SK-N-SH (cell line): Measurements from ENCODE around the gene VOPP1.

Source experiments
- ELF1 ChIP-seq: IDR thresholded peaks from 2 replicates; pipeline ENCODE4 v1.4.0; 2012
- EP300 ChIP-seq, 2 experiments: IDR thresholded peaks; 2 replicates each; pipeline versions ENCODE4 v1.4.0 to v1.6.1; 2012; ENCODE audit warnings: borderline replicate concordance in 1 of 2, low read depth in 1 of 2, low read length in 1 of 2
- EZH2phosphoT487 ChIP-seq: fragments of 200-600 bp; sonication (generic); IDR thresholded peaks from 2 replicates; pipeline ENCODE4 v1.6.1; 2017; ENCODE audit warnings: low read depth, mixed run types, mild to moderate bottlenecking, antibody characterized with exemption, moderate library complexity, borderline replicate concordance
- FOXM1 ChIP-seq: IDR thresholded peaks from 2 replicates; pipeline ENCODE4 v1.4.0; 2012; ENCODE audit warnings: low read depth, mild to moderate bottlenecking
- RCOR1 ChIP-seq: fragments of 150-350 bp; IDR thresholded peaks from 2 replicates; pipeline ENCODE4 v1.6.1; 2017; ENCODE audit warnings: antibody characterized with exemption, low read length
- SMC3 ChIP-seq: IDR thresholded peaks from 2 replicates; pipeline ENCODE4 v1.6.1; 2012; ENCODE audit warnings: low read depth, low read length, improper control_type of control experiment
- TAF1 ChIP-seq: IDR thresholded peaks from 2 replicates; pipeline ENCODE4 v1.6.1; 2012; ENCODE audit warnings: low read depth, mild to moderate bottlenecking, low read length, moderate library complexity, borderline replicate concordance
- TF ChIP-seq, protein P1 (sequence below): IDR thresholded peaks from 2 replicates; pipeline ENCODE4 v1.4.0; 2012; ENCODE audit warnings: low read depth
- TF ChIP-seq, protein P2 (sequence below): fragments of 200-600 bp; sonication (generic); IDR thresholded peaks from 2 replicates; pipeline ENCODE4 v1.6.1; 2017; ENCODE audit warnings: antibody characterized with exemption, mild to moderate bottlenecking, moderate library complexity
- TF ChIP-seq, protein P3 (sequence below): IDR thresholded peaks from 2 replicates; pipeline ENCODE4 v1.6.1; 2012; ENCODE audit warnings: mild to moderate bottlenecking, low read depth, low read length, moderate library complexity
- TF ChIP-seq, protein P4 (sequence below): fragments of 150-350 bp; IDR thresholded peaks from 2 replicates; pipeline ENCODE4 v1.6.1; 2017; ENCODE audit warnings: antibody characterized with exemption, low read length, low read depth, borderline replicate concordance

DNA sequence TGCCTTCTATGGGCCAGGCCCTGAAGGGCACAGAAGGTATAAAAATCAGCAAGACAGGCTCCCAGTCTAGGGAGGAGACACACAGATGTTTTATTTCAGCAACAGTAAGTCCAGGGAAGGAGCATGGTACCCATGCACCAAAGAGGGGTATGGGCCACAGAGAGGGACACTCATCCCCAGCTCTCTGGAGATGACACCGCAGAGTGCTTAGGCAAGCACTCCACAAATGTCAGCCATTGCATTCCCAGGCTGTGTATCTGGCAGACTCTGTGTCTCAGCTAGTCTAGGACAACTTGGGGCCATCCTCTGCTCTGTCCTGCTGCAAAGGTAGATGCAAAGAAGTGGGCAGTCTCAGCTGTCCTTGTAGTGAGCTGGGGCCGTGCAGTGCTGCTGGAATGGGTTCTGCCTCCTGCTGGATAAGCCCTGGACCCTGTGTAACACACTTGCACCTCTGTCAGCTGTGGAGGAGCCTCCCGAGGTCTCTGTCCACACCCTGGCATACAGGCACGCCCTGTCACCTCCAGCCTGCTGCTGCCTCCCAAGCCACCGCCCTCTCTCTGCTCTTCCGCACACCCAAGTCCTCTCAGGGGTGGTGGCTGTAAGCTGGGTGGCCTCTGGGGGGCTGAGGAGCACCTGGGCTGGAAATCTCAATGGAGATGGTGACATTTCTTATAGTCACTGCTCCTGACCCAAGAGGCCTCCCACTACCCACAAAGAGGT lies 57.6 kb downstream of the VOPP1 start:
- TF ChIP-seq, protein P1, sequence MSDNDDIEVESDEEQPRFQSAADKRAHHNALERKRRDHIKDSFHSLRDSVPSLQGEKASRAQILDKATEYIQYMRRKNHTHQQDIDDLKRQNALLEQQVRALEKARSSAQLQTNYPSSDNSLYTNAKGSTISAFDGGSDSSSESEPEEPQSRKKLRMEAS, result no peak
- TF ChIP-seq, protein P2, sequence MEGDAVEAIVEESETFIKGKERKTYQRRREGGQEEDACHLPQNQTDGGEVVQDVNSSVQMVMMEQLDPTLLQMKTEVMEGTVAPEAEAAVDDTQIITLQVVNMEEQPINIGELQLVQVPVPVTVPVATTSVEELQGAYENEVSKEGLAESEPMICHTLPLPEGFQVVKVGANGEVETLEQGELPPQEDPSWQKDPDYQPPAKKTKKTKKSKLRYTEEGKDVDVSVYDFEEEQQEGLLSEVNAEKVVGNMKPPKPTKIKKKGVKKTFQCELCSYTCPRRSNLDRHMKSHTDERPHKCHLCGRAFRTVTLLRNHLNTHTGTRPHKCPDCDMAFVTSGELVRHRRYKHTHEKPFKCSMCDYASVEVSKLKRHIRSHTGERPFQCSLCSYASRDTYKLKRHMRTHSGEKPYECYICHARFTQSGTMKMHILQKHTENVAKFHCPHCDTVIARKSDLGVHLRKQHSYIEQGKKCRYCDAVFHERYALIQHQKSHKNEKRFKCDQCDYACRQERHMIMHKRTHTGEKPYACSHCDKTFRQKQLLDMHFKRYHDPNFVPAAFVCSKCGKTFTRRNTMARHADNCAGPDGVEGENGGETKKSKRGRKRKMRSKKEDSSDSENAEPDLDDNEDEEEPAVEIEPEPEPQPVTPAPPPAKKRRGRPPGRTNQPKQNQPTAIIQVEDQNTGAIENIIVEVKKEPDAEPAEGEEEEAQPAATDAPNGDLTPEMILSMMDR, result no peak
- no peak for TF ChIP-seq EP300 (IDR thresholded peaks at IDR 0.05; ENCODE audit: borderline replicate concordance in 1 of 2, low read depth in 1 of 2, low read length in 1 of 2)
- no peak for TF ChIP-seq RCOR1
- no peak for TF ChIP-seq SMC3
- TF ChIP-seq, protein P3, sequence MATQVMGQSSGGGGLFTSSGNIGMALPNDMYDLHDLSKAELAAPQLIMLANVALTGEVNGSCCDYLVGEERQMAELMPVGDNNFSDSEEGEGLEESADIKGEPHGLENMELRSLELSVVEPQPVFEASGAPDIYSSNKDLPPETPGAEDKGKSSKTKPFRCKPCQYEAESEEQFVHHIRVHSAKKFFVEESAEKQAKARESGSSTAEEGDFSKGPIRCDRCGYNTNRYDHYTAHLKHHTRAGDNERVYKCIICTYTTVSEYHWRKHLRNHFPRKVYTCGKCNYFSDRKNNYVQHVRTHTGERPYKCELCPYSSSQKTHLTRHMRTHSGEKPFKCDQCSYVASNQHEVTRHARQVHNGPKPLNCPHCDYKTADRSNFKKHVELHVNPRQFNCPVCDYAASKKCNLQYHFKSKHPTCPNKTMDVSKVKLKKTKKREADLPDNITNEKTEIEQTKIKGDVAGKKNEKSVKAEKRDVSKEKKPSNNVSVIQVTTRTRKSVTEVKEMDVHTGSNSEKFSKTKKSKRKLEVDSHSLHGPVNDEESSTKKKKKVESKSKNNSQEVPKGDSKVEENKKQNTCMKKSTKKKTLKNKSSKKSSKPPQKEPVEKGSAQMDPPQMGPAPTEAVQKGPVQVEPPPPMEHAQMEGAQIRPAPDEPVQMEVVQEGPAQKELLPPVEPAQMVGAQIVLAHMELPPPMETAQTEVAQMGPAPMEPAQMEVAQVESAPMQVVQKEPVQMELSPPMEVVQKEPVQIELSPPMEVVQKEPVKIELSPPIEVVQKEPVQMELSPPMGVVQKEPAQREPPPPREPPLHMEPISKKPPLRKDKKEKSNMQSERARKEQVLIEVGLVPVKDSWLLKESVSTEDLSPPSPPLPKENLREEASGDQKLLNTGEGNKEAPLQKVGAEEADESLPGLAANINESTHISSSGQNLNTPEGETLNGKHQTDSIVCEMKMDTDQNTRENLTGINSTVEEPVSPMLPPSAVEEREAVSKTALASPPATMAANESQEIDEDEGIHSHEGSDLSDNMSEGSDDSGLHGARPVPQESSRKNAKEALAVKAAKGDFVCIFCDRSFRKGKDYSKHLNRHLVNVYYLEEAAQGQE, result no peak
- TF ChIP-seq TAF1, result no peak
- TF ChIP-seq EZH2phosphoT487, result no peak
- TF ChIP-seq ELF1, result no peak
- TF ChIP-seq FOXM1, result no peak
- TF ChIP-seq, protein P4, sequence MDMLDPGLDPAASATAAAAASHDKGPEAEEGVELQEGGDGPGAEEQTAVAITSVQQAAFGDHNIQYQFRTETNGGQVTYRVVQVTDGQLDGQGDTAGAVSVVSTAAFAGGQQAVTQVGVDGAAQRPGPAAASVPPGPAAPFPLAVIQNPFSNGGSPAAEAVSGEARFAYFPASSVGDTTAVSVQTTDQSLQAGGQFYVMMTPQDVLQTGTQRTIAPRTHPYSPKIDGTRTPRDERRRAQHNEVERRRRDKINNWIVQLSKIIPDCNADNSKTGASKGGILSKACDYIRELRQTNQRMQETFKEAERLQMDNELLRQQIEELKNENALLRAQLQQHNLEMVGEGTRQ, result no peak
